Epidermal melanocyte (primary cell): ENCODE measurements around the gene POFUT2.

Source experiments
- DNase-seq: peaks from one replicate; pipeline ENCODE4 v3.0.0; 2011; ENCODE audit warnings: low spot score; ENCODE audit not compliant: insufficient read length

The POFUT2 gene

DNA sequence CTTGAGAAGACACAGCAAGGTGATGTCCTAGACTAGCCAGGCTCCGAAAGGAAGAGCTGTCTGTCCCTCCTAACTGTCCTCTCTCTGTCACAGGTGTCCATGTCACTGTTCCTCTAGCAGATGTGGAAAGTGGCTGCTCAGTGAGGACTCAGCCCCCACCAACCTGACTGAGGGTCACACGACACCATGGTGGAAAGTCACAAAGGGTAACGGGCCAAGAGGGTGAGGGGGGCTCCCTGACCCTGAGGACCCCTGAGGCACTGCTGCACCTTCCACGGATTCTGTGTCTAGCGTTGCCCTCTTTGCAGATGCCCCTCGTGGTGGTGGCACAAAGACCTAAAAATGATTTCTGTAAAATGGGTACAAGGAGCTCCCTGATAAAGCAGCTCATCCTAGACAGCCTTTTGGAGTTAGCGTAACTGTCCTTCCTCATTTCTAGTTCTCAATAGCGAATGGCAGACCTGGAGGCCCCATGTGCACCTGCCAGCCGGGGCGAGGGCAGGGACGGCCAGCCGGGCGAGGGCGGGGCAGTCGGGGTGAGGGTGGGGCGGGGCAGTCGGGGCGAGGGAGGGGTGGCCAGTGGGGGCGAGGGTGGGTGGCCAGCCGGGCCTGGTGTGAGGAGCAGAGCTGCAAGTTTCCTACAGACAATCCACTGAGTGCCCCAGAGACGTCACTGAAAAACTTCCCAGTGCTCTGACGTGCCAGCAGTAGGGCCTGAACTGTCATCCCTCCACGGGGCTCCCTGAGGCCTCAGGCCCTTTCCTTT, 23.4 kb downstream of the POFUT2 start:
- DNase-seq: no peak

- no peak for DNase-seq
These were observed 24.2 kb downstream of the POFUT2 start for GRCh38 chr21:45263534-45263933.

GRCh38 chr21:45262616-45263015, 25.1 kb downstream of the POFUT2 start:
- no peak for DNase-seq

DNA sequence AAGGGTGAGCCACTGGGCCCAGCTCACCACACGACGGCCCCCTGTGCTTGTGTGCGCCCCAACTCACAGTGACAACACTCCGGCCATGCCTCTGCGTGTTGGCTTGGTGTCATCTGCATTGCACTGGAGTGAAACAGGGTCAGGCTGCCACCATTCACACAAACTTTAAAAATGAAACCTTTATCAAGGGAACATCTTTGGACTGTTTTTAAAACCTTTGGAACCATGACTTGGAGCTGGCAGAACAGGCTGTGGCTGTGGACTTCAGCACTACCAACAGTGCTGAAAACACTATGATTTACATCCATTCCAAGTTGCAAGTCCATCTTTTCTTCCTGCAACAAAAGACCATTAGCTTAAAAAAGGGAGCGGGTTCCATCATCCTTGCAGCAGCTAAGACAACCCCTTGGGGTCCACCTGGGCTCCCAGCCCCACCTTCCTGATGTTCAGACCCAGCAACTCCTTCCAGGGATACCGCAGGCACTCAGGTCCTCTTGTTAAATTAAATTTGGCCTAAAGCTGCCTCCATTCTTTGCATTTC, 25.6 kb downstream of the POFUT2 start:
- no peak for DNase-seq

DNA sequence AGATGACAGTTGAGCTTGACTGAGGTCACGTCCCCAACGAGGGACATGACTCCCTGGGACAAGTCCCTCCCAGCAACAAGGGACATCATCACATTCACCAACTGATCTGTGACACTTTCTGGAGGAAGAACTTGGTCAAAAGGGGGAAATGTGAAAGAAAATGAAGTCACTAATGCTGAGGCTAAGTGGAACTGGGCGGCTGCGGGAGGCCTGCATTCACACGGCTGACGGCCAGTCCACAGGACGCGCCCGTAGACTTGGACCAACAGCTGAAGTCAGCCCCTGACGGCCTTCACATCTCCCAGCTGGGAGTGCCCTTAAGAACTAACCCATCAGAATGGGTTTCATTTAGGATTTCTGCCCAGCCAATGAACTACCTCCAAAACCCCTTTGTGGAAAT, 26.6 kb downstream of the POFUT2 start:
- DNase-seq: no peak

GRCh38 chr21:45260191-45260825, 27.4 kb downstream of the POFUT2 start:
- no peak for DNase-seq

- DNase-seq: no peak
These were observed 28.4 kb downstream of the POFUT2 start for GRCh38 chr21:45259206-45259840.

DNA sequence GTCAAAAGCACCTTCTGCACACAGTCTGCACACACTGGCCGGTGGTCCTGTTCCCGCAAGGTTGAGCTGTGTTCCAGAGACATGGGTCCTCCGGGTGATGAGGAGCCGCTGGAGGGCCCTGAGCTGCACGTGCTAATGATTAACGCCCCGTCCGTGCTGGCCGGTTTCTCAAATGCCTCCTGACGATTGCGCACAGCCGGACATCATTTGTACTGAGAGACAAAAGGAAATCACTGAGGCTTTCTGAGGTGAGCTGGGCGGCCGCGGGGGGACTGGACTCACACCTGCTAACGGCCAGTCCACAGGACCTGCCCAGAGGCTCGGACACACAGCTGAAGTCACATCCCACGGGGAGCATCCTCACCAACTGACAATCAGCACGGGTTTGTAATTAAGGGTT, 29.2 kb downstream of the POFUT2 start:
- no peak for DNase-seq

GRCh38 chr21:45257673-45258341, 29.9 kb downstream of the POFUT2 start:
- DNase-seq: no peak

GRCh38 chr21:45256912-45257672, 30.6 kb downstream of the POFUT2 start:
- no peak for DNase-seq

DNA sequence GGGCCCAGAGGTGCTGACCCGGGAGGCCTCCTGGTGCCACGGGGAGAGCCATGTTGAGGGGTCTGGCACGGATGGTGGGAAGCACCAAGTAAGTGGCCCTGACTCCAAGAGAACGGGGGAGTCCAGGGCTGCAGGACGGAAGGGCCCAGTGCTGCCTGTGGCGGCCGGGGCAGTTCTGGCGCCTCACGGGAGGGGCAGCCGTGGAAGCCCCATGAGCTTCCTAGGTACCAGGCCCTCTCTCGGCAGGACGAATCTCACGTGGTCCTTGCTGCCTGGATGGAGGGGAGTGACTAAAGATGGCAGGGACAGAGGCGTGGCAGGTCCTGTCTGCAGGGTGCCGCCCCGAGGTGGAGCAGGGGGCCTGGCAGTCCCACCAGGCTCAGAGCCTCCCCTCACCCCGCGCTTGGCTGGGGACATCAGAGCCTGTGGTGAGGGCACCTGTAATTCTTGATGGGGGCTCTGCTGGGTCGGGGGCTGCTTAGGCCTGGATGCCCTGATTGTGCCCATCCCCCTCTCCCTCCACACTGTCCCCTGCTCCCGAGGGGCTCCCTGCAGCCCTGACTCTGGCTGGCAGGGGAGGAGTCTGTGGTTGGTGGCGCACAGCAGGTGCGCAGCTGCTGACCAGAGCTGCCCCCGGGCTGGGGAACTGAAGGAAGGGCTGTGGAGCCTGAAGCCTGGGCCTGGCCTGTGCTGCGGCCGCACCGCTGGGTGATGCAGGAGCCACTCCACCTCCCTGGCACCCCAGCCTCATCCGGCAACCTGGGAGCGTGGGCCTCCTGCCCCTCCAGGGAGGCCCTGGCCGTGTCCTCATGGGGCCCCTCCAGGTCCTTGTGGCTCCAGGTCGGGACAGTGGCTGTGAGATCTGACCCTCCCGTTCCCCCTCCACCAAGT, 31.4 kb downstream of the POFUT2 start:
- DNase-seq: no peak

- no peak for DNase-seq
These were observed 32.2 kb downstream of the POFUT2 start for GRCh38 chr21:45255381-45256020.

DNA sequence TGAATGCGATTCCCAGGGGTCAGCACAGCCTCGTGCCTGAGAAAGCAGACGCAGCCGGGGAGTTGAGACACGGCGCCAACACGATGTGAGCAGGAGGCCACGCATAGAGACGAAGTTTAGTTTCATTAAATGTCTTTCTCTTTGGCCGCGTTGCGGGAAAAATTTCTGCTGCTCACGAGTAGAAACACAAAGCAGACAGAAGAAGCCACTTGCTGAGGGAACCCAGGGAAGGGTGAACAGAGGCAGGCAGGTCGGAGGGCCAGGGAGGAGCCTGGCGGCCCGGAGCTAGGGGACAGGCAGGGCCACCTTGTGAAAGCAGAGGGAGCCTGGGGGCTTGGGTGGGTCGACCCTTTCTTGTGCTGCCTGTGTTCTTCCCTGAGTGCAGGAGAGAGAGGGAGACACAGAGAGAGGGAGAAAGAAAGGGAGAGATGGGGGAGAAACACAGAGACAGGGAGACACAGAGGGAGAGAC, 33.2 kb downstream of the POFUT2 start:
- DNase-seq: no peak

DNA sequence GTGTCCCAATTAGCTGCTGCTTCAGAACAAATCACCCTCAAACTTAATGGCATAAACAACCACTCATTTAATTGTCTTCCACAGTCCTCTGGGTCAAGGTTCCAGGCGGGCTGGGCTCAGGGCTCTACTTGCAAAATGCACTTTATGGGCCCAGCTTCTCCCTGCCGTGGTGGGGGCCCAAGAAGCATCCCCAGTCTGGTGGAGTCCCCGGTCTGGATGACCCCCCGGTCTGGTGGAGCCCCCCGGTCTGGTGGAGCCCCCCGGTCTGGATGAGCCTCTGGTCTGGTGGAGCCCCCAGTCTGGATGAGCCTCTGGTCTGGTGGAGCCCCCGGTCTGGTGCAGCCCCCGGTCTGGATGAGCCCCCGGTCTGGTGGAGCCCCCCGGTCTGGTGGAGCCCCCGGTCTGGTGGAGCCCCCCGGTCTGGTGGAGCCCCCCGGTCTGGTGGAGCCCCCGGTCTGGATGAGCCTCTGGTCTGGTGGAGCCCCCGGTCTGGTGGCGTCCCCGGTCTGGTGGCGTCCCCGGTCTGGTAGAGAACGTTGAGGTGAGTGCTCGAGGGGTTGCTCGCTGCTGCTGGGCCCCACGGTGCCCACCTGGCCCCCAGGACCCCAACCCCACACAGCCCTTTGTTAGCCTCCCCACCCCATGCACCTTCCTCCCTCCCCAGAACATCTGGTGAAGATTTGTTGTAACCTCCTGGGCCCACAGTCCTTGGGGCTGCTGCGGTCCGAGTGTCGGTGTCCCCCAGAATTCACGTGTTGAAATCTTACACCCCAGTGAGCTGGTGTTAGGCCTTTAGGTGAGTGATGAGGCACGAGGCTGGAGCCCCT, 33.8 kb downstream of the POFUT2 start:
- DNase-seq: no peak

GRCh38 chr21:45253180-45253579, 34.5 kb downstream of the POFUT2 start:
- no peak for DNase-seq

DNA sequence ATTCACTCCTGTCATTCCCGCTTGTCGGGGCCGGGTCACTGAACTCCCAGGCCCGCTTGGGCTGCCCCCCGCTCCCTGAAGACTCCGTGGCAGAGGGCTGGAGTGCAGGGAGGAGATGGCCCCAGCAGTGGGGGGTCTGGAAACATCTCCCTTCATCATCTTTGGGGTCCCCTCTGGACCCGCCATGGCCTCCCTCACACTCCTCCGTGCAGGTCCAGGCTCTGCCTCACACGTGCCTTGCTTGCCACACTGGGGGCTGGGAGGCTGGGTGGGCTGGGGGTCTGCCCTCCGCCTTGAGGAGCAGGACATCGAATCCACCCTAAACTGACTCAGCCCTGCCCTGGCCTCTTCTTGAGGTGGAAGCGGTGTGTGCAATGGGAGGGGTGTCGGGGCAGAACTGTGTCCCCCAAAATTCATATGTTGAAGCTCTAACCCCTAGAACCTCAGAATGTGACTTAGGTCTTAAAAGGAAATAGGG, 35.2 kb downstream of the POFUT2 start:
- no peak for DNase-seq

- DNase-seq: no peak
These were observed 35.9 kb downstream of the POFUT2 start for GRCh38 chr21:45251635-45252447.
